Gastroesophageal sphincter (tissue), 3 donors: ENCODE data around the gene RERE.
"Not testable (repeated sequence)": the region's sequence is repeated elsewhere in the genome, so short reads cannot be mapped to it uniquely, and the experiment has no call there.

ENCODE experiments used
- CTCF ChIP-seq, 4 experiments: fragments of 200-600 bp in 2 of 4; fragments of 450-650 bp in 2 of 4; sonication (generic) in 1 of 4; IDR thresholded peaks; one replicate each; pipeline ENCODE4 v1.5.1; 2017 to 2019; ENCODE audit warnings: antibody characterized with exemption in 4 of 4, mild to moderate bottlenecking in 2 of 4, moderate library complexity in 2 of 4
- EP300 ChIP-seq: sonication (generic); formaldehyde crosslinking; IDR thresholded peaks from one replicate; pipeline ENCODE4 v1.6.1; 2017; ENCODE audit warnings: antibody characterized with exemption, mild to moderate bottlenecking
- POLR2A ChIP-seq, 2 donors: fragments of 450-650 bp; IDR thresholded peaks; one replicate each; pipeline ENCODE4 v1.6.1; 2017; ENCODE audit warnings: antibody characterized with exemption in 2 of 2, mild to moderate bottlenecking in 2 of 2, moderate library complexity in 1 of 2
- POLR2AphosphoS5 ChIP-seq: sonication (generic); formaldehyde crosslinking; IDR thresholded peaks from one replicate; pipeline ENCODE4 v1.6.1; 2017; ENCODE audit warnings: antibody characterized with exemption

- TF ChIP-seq POLR2A (IDR thresholded peaks at IDR 0.05); CTCF (IDR thresholded peaks at IDR 0.05); POLR2AphosphoS5; EP300: not testable (repeated sequence)
Measured at GRCh38 chr1:8623651-8624192, 193.7 kb downstream of the RERE start.
